ENCODE results near the gene CYB5A. TPM values are rescaled to one million over a fixed set of nuclear protein-coding genes. Genes with fewer than 3 reads are reported as not detected.
"Not testable (repeated sequence)": the region's sequence is repeated elsewhere in the genome, so short reads cannot be mapped to it uniquely, and the experiment has no call there.

CYB5A gene
- total and polyA plus RNA-seq, 2 of the 8 experiments (the other 6 are each of a cell fraction or from before 2014, with no cell fraction given): 154 to 195 TPM

DNA sequence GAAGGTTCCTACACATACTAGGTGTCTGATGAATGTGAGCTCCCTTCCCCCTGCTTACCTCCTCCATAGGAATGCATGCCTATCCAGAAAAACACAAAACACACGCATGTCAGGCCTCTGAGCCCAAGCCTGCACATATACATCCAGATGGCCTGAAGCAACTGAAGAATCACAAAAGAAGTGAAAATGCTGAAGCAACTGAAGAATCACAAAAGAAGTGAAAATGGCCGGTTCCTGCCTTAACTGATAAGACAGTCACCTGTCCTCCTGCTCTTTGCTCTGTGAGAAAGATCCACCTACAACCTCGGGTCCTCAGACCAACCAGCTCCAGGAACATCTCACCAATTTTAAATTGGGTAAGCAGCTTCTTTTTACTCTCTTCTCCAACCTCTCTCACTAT lies 1.2 kb upstream of the CYB5A start:
- H3K23me2 ChIP-seq (ENCODE audit: low read depth, low read length); H3K14ac ChIP-seq (ENCODE audit: insufficient read length); H2BK20ac ChIP-seq (ENCODE audit: low read length); H3K79me1 ChIP-seq (ENCODE audit: low read depth, low read length); H2BK12ac ChIP-seq (ENCODE audit: low read depth, low read length); H4K91ac ChIP-seq (replicated peaks; ENCODE audit: insufficient read length, low read length); H3K4me2 ChIP-seq (ENCODE audit: insufficient read depth in 1 of 2, low read depth in 2 of 2, low read length in 2 of 2); H3K56ac ChIP-seq (replicated peaks; ENCODE audit: insufficient read length, low read depth, low read length); H4K5ac ChIP-seq (ENCODE audit: insufficient read length, low read depth, low read length); H3K18ac ChIP-seq (ENCODE audit: extremely low read depth, low read length); H4K20me1 ChIP-seq (replicated peaks in 1 of 2; ENCODE audit: control insufficient read depth in 1 of 2, insufficient read depth in 2 of 2, low read length in 2 of 2); H3K9me3 ChIP-seq (ENCODE audit: insufficient read depth in 2 of 2, low read depth in 1 of 2, low read length in 1 of 2); H2BK5ac ChIP-seq (ENCODE audit: low read depth, low read length); H4K8ac ChIP-seq (ENCODE audit: extremely low read depth, insufficient read depth, low read length); FAIRE-seq; H2AFZ ChIP-seq (ENCODE audit: low read length); H3K23ac ChIP-seq (ENCODE audit: insufficient read length); H2AK5ac ChIP-seq (ENCODE audit: low read depth, low read length); H2BK15ac ChIP-seq (ENCODE audit: low read length); H3K36me3 ChIP-seq (ENCODE audit: control insufficient read depth in 2 of 4, insufficient read depth in 4 of 4, low read length in 3 of 4); H3K9ac ChIP-seq (replicated peaks in 1 of 4; ENCODE audit: extremely low read depth in 1 of 4, low read depth in 3 of 4, low read length in 3 of 4); H3K4ac ChIP-seq (replicated peaks; ENCODE audit: insufficient read length, low read depth, low read length); H3K27ac ChIP-seq (ENCODE audit: low read depth, low read length); H2BK120ac ChIP-seq (replicated peaks; ENCODE audit: low read depth, low read length); DNase-seq (ENCODE audit: low read depth in 1 of 2, low spot score in 2 of 2); H3K27me3 ChIP-seq (replicated peaks in 1 of 4; ENCODE audit: control insufficient read depth in 3 of 4, extremely low read depth in 1 of 4, insufficient read depth in 3 of 4, low read length in 3 of 4): not testable (repeated sequence)
- ChIA-PET POLR2A (ENCODE audit: partially characterized antibody) (interaction anchor here (1.2 kb wide), 1 partner anchor 12 kb away, joined by 3 read pairs; no protein-coding TSS in a partner anchor), CTCF (ENCODE audit: partially characterized antibody) (interaction anchor here (1.0 kb wide), 1 partner anchor 96 kb away, joined by 3 read pairs; no protein-coding TSS in a partner anchor)
- H3K79me2 ChIP-seq (ENCODE audit: control insufficient read depth in 1 of 2, insufficient read depth in 2 of 2, low read length in 2 of 2): peaks cover 7 to 29% of the 10 kb centered on the region in 2 experiments
- H3K4me1 ChIP-seq (replicated peaks in 1 of 4; ENCODE audit: control insufficient read depth in 3 of 4, insufficient read depth in 4 of 4, low read length in 3 of 4): peaks cover 3 to 11% (median 6%) of the 10 kb centered on the region in 4 experiments; a peak in 6 of 7 replicates
- 94% methylated on average over 3 of the region's 3 CpGs; no CpG with 5 or more reads in 1 of the 2 experiments for WGBS, 2 experiments (ENCODE audit: extremely low coverage in 1 of 2, insufficient coverage in 1 of 2, insufficient read length in 1 of 2, insufficient replicate concordance in 2 of 2, low coverage in 1 of 2, low lambda C conversion rate in 2 of 2, missing lambda C conversion rate in 1 of 2)
- H3K4me3 ChIP-seq (ENCODE audit: extremely low read depth in 1 of 4, insufficient read depth in 2 of 4, low read depth in 3 of 4, low read length in 4 of 4): peak overlapping the region in 1 of 4 experiments; percentile 88; a peak in 1 of 8 replicates

All from H1 (cell line).